ES-I3 (cell line): ENCODE data around the gene ZNF445.
"Not testable (repeated sequence)": the region's sequence is repeated elsewhere in the genome, so short reads cannot be mapped to it uniquely, and the experiment has no call there.

Experiments used
- H3K36me3 ChIP-seq: 2 replicates; pipeline ENCODE4 v1.6.1; 2013; ENCODE audit warnings: mild to moderate bottlenecking, low read length, control low read depth, moderate library complexity; ENCODE audit not compliant: insufficient read depth
- H3K4me1 ChIP-seq: 2 replicates; pipeline ENCODE4 v1.6.1; 2013; ENCODE audit warnings: mild to moderate bottlenecking, control low read depth, low read length; ENCODE audit not compliant: insufficient read depth
- H3K9ac ChIP-seq: 2 replicates; pipeline ENCODE4 v1.6.1; 2013; ENCODE audit warnings: low read depth, mild to moderate bottlenecking, low read length, moderate library complexity
- H3K9me3 ChIP-seq: 2 replicates; pipeline ENCODE4 v1.6.1; 2013; ENCODE audit warnings: mild to moderate bottlenecking, low read length, moderate library complexity; ENCODE audit not compliant: control insufficient read depth, insufficient read depth

Gene ZNF445

DNA sequence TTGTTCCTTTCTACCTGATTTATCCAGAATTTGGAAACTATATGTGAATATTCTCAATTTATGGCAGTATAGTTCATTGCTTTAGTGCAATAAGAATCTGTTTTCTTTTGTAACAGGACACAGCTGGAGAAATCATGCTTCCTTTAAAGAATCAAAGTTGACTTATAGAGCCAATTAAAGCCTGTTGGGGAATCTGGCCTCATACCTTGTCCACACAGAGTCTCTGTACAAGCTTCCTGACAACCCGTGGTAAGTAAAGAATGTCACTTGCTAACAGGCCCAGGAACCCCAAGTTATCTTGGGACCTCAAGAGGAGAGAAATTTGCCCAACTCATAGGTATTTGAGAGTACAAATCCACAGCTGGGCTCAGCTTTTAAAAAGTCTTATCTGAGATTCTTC lies 10.2 kb downstream of the ZNF445 start:
- Histone ChIP-seq H3K36me3 (peaks cover 6% of the 10 kb centered on the region), H3K9ac (no peak overlapping the region), H3K9me3 (no peaks in the 10 kb centered on the region; the same call in 1 of the 2 replicates)

GRCh38 chr3:44464920-44465319 lies 12.6 kb downstream of the ZNF445 start:
- H3K9me3 ChIP-seq, H3K9ac ChIP-seq, H3K4me1 ChIP-seq: not testable (repeated sequence)
- peaks cover 14% of the 10 kb centered on the region for H3K36me3 ChIP-seq

More for the DNA sequence above, 10.2 kb downstream of the ZNF445 start:
- H3K4me1 ChIP-seq = peaks cover 8% of the 10 kb centered on the region; the same call in 1 of the 2 replicates

DNA sequence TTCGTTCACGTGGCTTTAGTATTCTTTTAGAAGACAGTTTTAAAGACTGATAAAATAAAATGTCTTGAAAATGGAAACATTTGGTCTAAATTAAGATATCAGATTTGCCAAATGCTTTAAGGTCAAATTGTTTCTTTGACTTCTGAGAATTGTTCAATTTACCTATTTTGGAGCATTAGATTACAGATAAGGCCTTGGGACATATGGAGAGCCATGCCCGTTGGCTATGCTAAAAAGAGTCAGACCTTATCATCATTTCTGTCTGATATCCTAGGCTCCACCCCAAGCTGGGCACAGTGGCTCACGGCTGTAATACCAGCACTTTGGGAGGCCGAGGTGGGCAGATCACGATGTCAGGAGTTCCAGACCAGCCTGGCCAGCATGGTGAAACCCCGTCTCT lies 13.0 kb downstream of the ZNF445 start:
- Histone ChIP-seq H3K36me3 (peaks cover 14% of the 10 kb centered on the region), H3K9ac (no peak overlapping the region), H3K9me3 (peaks cover 10% of the 10 kb centered on the region; the same call in 1 of the 2 replicates), H3K4me1 (peaks cover 8% of the 10 kb centered on the region; the same call in 1 of the 2 replicates)

DNA sequence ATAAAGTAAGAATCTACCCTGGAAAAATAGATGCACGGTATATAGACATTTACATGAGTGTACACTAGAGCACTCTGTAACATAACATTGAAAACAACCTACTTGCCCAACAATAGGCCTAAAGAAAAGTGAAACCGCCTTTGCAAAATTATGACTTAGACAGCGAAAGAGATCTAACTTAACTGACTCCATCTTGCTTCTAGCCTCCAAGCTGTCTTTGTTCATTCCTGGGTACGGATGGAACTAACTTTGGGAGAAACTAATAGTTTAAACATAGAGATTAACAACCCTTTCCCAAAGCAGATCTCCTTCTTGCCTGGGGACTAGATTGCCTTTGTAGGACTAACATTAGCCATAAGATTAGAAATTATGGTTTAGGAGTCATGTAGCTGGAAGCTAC lies 17.4 kb downstream of the ZNF445 start:
- H3K4me1 ChIP-seq, H3K9ac ChIP-seq: not testable (repeated sequence)
- peaks cover 29% of the 10 kb centered on the region for H3K36me3 ChIP-seq
- H3K9me3 ChIP-seq = peaks cover 10% of the 10 kb centered on the region; the same call in 1 of the 2 replicates

- H3K36me3 ChIP-seq = peaks cover 36% of the 10 kb centered on the region
These were observed 22.2 kb downstream of the ZNF445 start for GRCh38 chr3:44455318-44455717.

DNA sequence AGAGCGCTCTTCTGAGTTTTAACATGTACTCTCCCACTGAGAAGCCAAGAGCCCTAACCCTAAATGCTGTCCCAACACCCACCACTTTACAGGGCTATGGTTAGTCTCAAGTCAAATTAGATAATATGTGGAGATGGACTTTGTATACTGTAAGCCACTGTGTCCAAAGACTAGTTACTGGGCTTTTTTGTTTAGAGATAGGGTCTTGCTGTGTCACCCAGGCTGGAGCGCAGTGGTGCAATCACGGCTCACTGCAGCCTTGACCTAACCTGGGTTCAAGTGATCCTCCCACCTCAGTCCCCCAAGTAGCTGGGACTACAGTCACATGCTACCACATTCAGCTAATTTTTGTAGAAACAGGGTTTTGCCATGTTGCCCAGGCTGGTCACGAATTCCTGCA lies 23.2 kb downstream of the ZNF445 start:
- Histone ChIP-seq H3K36me3 (peaks cover 45% of the 10 kb centered on the region), H3K4me1 (no peaks in the 10 kb centered on the region), H3K9me3 (no peaks in the 10 kb centered on the region), H3K9ac (no peak overlapping the region)

More at GRCh38 chr3:44455318-44455717, 22.2 kb downstream of the ZNF445 start:
- Histone ChIP-seq H3K9ac (no peak overlapping the region), H3K9me3 (peaks cover 6% of the 10 kb centered on the region; the same call in 1 of the 2 replicates), H3K4me1 (no peaks in the 10 kb centered on the region)

- H3K9ac ChIP-seq = no peak overlapping the region
- peaks cover 10% of the 10 kb centered on the region; the same call in 1 of the 2 replicates for H3K9me3 ChIP-seq
- no peaks in the 10 kb centered on the region for H3K4me1 ChIP-seq
- peaks cover 57% of the 10 kb centered on the region for H3K36me3 ChIP-seq
These were observed 26.0 kb downstream of the ZNF445 start for GRCh38 chr3:44451441-44451840.

DNA sequence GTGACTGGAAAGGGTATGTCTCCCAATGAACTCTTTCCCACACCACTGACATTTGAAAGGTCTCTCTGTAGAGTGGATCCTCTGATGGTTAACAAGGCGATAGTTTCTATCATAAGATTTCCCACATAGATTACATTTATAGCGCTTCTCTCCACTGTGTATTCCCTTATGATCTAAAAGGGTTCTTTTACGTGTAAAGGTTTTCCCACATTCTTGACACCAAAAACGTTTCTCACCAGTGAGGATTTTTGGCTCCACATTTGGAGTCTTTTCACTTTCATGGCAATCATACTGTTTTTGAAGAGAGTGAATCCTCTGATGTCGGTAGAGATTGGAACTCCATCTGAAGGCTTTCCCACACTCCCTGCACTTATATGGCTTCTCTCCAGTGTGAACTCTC lies 30.5 kb downstream of the ZNF445 start:
- Histone ChIP-seq H3K4me1 (no peaks in the 10 kb centered on the region), H3K36me3 (peaks cover 39% of the 10 kb centered on the region), H3K9me3 (peaks cover 10% of the 10 kb centered on the region; the same call in 1 of the 2 replicates), H3K9ac (no peak overlapping the region)

DNA sequence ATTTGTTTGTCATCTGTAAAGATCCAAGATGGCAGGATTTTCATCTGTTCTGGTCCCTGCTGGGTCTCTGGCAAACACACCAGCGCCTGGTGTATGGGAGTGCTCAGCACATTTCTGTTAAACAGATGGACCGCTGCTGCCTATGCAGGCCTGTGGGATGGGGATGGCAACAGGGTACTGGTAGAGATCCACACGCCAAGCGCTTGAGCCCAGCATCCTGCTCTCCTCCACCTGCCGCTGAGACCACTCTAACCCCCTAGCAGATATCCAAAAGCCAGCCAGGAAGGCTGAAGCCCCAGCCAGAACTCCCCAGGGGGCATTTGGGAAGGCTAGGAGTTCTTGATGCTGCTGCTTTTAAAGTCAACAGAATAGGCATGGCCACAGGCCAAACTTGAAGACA lies 31.7 kb downstream of the ZNF445 start:
- H3K9ac ChIP-seq = no peak overlapping the region
- no peaks in the 10 kb centered on the region for H3K4me1 ChIP-seq
- peaks cover 10% of the 10 kb centered on the region; the same call in 1 of the 2 replicates for H3K9me3 ChIP-seq
- peaks cover 38% of the 10 kb centered on the region for H3K36me3 ChIP-seq

DNA sequence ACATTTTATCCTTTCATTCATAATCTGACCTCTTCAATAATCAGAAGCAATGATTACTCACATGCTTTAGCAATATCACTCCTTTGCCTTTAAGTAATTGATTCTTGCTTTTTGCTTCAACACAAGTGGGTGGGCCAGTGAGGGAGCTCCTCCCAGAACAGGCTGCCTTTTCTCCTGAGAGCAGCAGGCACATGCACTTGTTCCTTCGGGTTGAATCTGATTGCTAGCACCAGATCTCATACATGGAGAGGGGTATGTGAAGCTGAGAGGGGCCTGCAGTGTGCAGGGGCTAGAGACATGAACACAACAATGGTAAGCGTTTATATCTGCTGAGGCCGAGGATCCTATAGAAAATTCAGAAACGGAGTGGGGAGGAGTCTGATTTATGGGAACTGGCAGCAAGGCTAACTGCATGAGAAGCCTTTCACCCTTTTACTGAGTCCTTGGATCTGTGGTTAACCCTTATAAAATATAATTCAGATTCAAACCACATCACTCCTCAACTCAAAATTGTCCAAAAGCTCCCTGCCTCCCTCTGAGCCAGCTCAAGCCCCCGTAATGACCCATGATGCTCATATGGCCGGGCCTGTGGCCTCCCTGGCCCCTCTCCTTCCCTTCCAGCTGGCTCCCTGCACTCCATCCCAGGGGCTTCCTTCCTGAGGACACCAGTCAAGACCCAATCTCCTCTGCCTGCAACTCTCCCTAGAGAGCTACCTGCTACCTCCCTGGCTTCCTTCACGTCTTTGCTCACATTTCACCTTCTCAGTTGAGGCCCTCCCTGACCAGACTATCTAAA lies 32.4 kb downstream of the ZNF445 start:
- Histone ChIP-seq H3K4me1 (no peaks in the 10 kb centered on the region), H3K9me3 (peaks cover 10% of the 10 kb centered on the region; the same call in 1 of the 2 replicates), H3K36me3 (peaks cover 32% of the 10 kb centered on the region), H3K9ac (no peak overlapping the region)

DNA sequence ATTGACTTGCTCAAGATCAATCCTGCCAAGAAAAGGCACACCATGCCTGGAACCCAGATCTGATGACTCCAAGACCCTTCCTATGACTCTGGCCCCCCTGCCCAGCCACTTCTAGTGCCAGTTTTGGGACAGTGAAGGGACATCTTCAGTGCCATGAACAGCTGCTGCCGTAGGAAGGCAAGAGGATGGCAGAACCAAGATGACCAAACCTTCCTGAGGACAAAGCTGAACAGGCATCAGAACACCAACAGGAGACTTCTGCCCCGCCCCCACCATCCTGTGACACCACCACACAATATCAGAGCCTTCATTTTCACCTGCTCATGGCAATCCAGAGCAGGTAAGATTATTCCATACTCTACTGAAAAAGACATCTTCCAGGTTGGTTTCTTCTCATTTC lies 33.0 kb downstream of the ZNF445 start:
- H3K36me3 ChIP-seq = peaks cover 26% of the 10 kb centered on the region
- H3K4me1 ChIP-seq = no peaks in the 10 kb centered on the region
- H3K9ac ChIP-seq = no peak overlapping the region
- H3K9me3 ChIP-seq = peaks cover 10% of the 10 kb centered on the region; the same call in 1 of the 2 replicates

DNA sequence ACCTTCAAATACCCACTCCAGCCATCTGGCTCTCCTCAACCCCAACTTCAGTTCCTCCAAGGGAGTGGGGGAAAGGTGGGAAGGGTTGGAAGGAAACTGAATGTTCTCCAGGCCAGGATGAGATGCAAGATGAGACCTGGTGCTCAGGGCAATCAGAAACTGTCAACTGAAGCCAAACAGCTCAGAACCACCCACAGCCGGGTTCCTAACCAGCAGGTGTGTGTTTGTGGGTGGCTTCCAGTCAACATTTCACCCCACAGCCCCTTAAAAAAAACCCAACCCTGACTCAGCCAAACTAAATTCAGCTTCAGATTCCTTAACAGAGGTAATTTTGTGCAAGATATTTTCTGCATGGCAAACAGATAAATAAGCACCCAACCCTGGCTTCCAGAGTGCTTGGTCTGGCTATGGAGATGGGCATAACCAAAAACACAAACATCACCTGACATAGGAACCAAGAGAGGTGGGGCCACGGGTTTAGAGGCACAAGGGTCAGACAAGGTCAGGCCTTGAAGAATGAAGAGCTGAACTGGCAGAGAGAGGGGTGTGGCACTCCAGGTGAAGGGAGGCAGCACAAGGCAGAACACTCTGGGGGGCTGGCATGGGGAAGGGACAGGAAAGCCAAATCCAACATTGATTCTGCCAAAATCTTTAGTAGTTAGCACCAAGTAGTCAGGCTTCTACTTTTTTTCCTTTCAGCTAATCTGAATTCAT lies 34.7 kb downstream of the ZNF445 start:
- peaks cover 11% of the 10 kb centered on the region for H3K36me3 ChIP-seq
- peaks cover 1% of the 10 kb centered on the region; the same call in 1 of the 2 replicates for H3K9me3 ChIP-seq
- H3K4me1 ChIP-seq = no peaks in the 10 kb centered on the region
- no peak overlapping the region for H3K9ac ChIP-seq

DNA sequence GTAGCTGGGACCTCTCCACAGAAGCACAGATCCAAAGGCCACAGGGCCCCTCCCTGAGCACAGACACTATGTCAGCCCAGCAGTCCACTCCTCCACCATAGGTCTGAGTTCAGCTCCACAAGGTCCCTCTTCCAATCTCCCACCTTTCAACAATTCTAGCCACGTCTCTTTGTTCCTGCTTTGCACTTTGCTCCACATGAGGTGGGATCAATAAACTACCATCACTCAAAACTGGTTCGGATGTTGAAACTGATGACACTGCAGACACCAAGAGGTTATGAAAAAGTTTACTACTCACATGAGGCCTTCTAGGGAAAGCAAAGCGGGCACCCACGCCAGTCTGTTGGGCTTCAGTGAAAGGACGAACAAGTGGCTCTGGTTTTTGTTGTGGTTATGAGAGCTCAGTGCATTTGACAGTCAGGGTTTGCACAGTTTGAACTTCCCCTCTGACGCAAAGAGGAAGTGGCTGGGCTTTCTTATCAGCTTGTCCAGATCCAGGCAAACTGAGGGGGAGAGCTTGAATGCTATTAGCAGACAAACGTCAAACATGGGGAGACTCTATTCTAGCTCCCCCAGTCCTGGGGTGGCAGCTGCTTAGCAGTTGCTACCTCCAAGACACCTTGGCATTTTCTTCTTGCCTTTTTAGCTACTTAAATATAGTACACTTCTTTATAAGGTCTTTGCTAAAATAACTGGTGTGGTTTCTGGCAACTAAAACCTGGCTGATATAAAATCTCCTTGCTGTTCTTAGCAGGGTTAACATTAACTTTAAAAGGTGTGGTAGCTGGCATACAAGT lies 37.8 kb downstream of the ZNF445 start:
- no peaks in the 10 kb centered on the region; the same call in 1 of the 2 replicates for H3K36me3 ChIP-seq
- no peak overlapping the region for H3K9ac ChIP-seq
- H3K4me1 ChIP-seq = no peaks in the 10 kb centered on the region

GRCh38 chr3:44437800-44438199 lies 39.7 kb downstream of the ZNF445 start:
- H3K4me1 ChIP-seq = no peaks in the 10 kb centered on the region
- no peak overlapping the region for H3K9ac ChIP-seq
- H3K9me3 ChIP-seq = no peaks in the 10 kb centered on the region
- H3K36me3 ChIP-seq = no peaks in the 10 kb centered on the region; the same call in 1 of the 2 replicates

More for the DNA sequence above, 37.8 kb downstream of the ZNF445 start:
- no peaks in the 10 kb centered on the region for H3K9me3 ChIP-seq
